Keratinocyte (primary cell): Measurements from ENCODE around the gene HAT1. TPM values are rescaled to one million over a fixed set of nuclear protein-coding genes. Genes with fewer than 3 reads are reported as not detected.

Source experiments
- DNase-seq: peaks from one replicate; pipeline ENCODE4 v3.0.0-alpha.2; 2011; ENCODE audit warnings: low read depth, missing footprints, low spot score
- FAIRE-seq: peaks from 2 replicates; lab custom pipeline; 2011; peaks lifted over from hg19 to GRCh38; lab: Jason Lieb, UNC
- H2AFZ ChIP-seq: 2 replicates; pipeline ENCODE4 v1.6.0; 2012; ENCODE audit warnings: low read length, control low read depth, inconsistent platforms; ENCODE audit not compliant: control insufficient read depth
- H3K27ac ChIP-seq: 2 replicates; pipeline ENCODE4 v1.5.1; 2011; ENCODE audit warnings: low read length; ENCODE audit not compliant: control insufficient read depth, insufficient read depth
- H3K27me3 ChIP-seq: 3 replicates; pipeline ENCODE4 v1.6.0; 2011; ENCODE audit warnings: low read length; ENCODE audit not compliant: control insufficient read depth, insufficient read depth; ENCODE audit errors: extremely low read depth
- H3K36me3 ChIP-seq, 2 experiments: 2 replicates in 1 of 2; 3 replicates in 1 of 2; pipeline ENCODE4 v1.5.1; 2011; ENCODE audit warnings: low read length in 2 of 2, mild to moderate bottlenecking in 1 of 2; ENCODE audit not compliant: control insufficient read depth in 2 of 2, insufficient read depth in 2 of 2; ENCODE audit errors: extremely low read depth in 1 of 2
- H3K4me1 ChIP-seq: 3 replicates; pipeline ENCODE4 v1.5.1; 2011; ENCODE audit warnings: low read length; ENCODE audit not compliant: control insufficient read depth, insufficient read depth; ENCODE audit errors: extremely low read depth
- H3K4me2 ChIP-seq: 3 replicates; pipeline ENCODE4 v1.6.0; 2011; ENCODE audit warnings: low read depth, low read length; ENCODE audit not compliant: control insufficient read depth, insufficient read depth; ENCODE audit errors: extremely low read depth
- H3K4me3 ChIP-seq, 3 experiments: fragments of 200-600 bp in 1 of 3; sonication (generic) in 1 of 3; 2 replicates in 2 of 3; 3 replicates in 1 of 3; pipeline ENCODE4 v1.5.1; 2011 to 2016; ENCODE audit warnings: low read length in 3 of 3, mild to moderate bottlenecking in 3 of 3, control low read depth in 2 of 3, inconsistent platforms in 1 of 3, low read depth in 1 of 3, mixed read lengths in 1 of 3, mixed run types in 1 of 3, moderate library complexity in 1 of 3; ENCODE audit not compliant: control insufficient read depth in 2 of 3, insufficient read depth in 2 of 3; ENCODE audit errors: extremely low read depth in 1 of 3
- H3K79me2 ChIP-seq: 2 replicates; pipeline ENCODE4 v1.6.0; 2012; ENCODE audit warnings: low read length; ENCODE audit not compliant: control insufficient read depth, insufficient read depth
- H3K9ac ChIP-seq: 3 replicates; pipeline ENCODE4 v1.6.0; 2011; ENCODE audit warnings: low read length; ENCODE audit not compliant: control insufficient read depth, insufficient read depth; ENCODE audit errors: extremely low read depth
- H3K9me1 ChIP-seq: 3 replicates; pipeline ENCODE4 v1.6.0; 2011; ENCODE audit warnings: low read length; ENCODE audit not compliant: control insufficient read depth, insufficient read depth; ENCODE audit errors: extremely low read depth
- H3K9me3 ChIP-seq: 2 replicates; pipeline ENCODE4 v1.5.1; 2012; ENCODE audit warnings: low read depth, low read length; ENCODE audit not compliant: control insufficient read depth
- H4K20me1 ChIP-seq: 3 replicates; pipeline ENCODE4 v1.6.0; 2011; ENCODE audit warnings: low read length; ENCODE audit not compliant: control insufficient read depth, insufficient read depth; ENCODE audit errors: extremely low read depth
- CTCF ChIP-seq, 3 experiments: IDR thresholded peaks in 1 of 3; conservative IDR thresholded peaks in 1 of 3; optimal IDR thresholded peaks in 1 of 3; 2 replicates in 2 of 3; 3 replicates in 1 of 3; pipeline versions ENCODE3 to v1.5.1; 2011; ENCODE audit warnings: low read length in 3 of 3, mild to moderate bottlenecking in 3 of 3, moderate library complexity in 2 of 3, control low read depth in 1 of 3, inconsistent platforms in 1 of 3; ENCODE audit not compliant: insufficient read depth in 2 of 3; ENCODE audit errors: extremely low read depth in 1 of 3
- EZH2 ChIP-seq: IDR thresholded peaks from one replicate; pipeline ENCODE4 v1.6.1; 2012; ENCODE audit warnings: inconsistent platforms, mild to moderate bottlenecking, low read length, moderate library complexity
- dilution Hi-C: fragments of 300-500 bp; cut with MboI; formaldehyde crosslinking; loops from one replicate; pipeline ENCODE4 v1.7.0; 2020; ENCODE audit warnings: low sequenced_read_pairs; ENCODE audit not compliant: extremely low pct_ligation_motif_present
- polyA plus RNA-seq, 5 experiments: library from polyadenylated mRNA; depleted of rRNA in 3 of 5; stranded (reverse) in 3 of 5; stranded (forward) in 1 of 5; unstranded in 1 of 5; fragments of >200 nt; gene quantifications; 1 replicate in 1 of 5; 2 replicates in 3 of 5; 3 replicates in 1 of 5; pipeline versions ENCODE4 v1.2.1 to v1.2.3, GENCODE V29; 2011 to 2012; ENCODE audit warnings: missing spikeins in 2 of 5, low read depth in 1 of 5, low replicate concordance in 1 of 5

HAT1 gene
- polyA plus RNA-seq, 1 donor (not counting 4 experiments of a cell fraction or from before 2014, with no cell fraction given), result 91.2 TPM

GRCh38 chr2:171966235-171966634 lies 44.0 kb downstream of the HAT1 start:
- Histone ChIP-seq H3K4me2 (no peak overlapping the region), H3K79me2 (no peaks in the 10 kb centered on the region), H3K9me3 (no peaks in the 10 kb centered on the region), H4K20me1 (no peaks in the 10 kb centered on the region), H3K9me1 (no peaks in the 10 kb centered on the region), H3K27ac (no peak overlapping the region), H3K9ac (no peak overlapping the region), H3K4me3 (no peak overlapping the region), H3K27me3 (no peaks in the 10 kb centered on the region), H3K36me3 (peaks cover 2 to 11% of the 10 kb centered on the region in 2 experiments), H3K4me1 (no peaks in the 10 kb centered on the region), H2AFZ (no peak overlapping the region)
- FAIRE-seq (no peak), DNase-seq (no peak)
- dilution Hi-C loops, result no loop called here
- no peak for TF ChIP-seq CTCF (optimal IDR thresholded peaks at IDR 0.05 in 1 of 3, IDR thresholded peaks at IDR 0.05 in 1 of 3, conservative IDR thresholded peaks at IDR 0.05 in 1 of 3; ENCODE audit: extremely low read depth in 1 of 3, insufficient read depth in 2 of 3, low read length in 3 of 3)
- no peak for TF ChIP-seq EZH2

- no peak for FAIRE-seq
- no peak for TF ChIP-seq CTCF (optimal IDR thresholded peaks at IDR 0.05 in 1 of 3, IDR thresholded peaks at IDR 0.05 in 1 of 3, conservative IDR thresholded peaks at IDR 0.05 in 1 of 3; ENCODE audit: extremely low read depth in 1 of 3, insufficient read depth in 2 of 3, low read length in 3 of 3)
- no peak for TF ChIP-seq EZH2
Measured at GRCh38 chr2:171966688-171967087, 44.4 kb downstream of the HAT1 start.

More at GRCh38 chr2:171966688-171967087, 44.4 kb downstream of the HAT1 start:
- Histone ChIP-seq H2AFZ (no peak overlapping the region), H3K27ac (no peak overlapping the region), H3K4me2 (no peak overlapping the region), H3K36me3 (peaks cover 2 to 11% of the 10 kb centered on the region in 2 experiments), H3K9me1 (no peaks in the 10 kb centered on the region), H3K79me2 (no peaks in the 10 kb centered on the region), H3K9me3 (no peaks in the 10 kb centered on the region), H3K4me1 (no peaks in the 10 kb centered on the region), H3K4me3 (no peak overlapping the region), H3K27me3 (no peaks in the 10 kb centered on the region), H4K20me1 (no peaks in the 10 kb centered on the region), H3K9ac (no peak overlapping the region)
- DNase-seq, result no peak
- dilution Hi-C loops, result no loop called here
